SK-N-SH treated with all-trans-retinoic acid at 6 μM for 48 hours (cell line): ENCODE measurements around the gene PDE6A.

ENCODE experiments used
- ATAC-seq: fragments of 200-7000 bp; cut with Tn5 transposase; 3 replicates; pipeline ENCODE4 v1.9.1; 2020; ENCODE audit warnings: mild to moderate bottlenecking, moderate library complexity
- BACH2 ChIP-seq: fragments of 250-450 bp; sonication (Bioruptor Pico); IDR thresholded peaks from 2 replicates; pipeline ENCODE4 v1.9.0; 2021; ENCODE audit warnings: mild to moderate bottlenecking, borderline replicate concordance
- CREB5 ChIP-seq: fragments of 250-450 bp; sonication (Bioruptor Pico); IDR thresholded peaks from 2 replicates; pipeline ENCODE4 v1.5.1; 2020; ENCODE audit warnings: low read depth, mild to moderate bottlenecking, moderate library complexity
- CSDC2 ChIP-seq: fragments of 250-450 bp; sonication (Bioruptor Pico); IDR thresholded peaks from 2 replicates; pipeline ENCODE4 v1.5.0; 2020; ENCODE audit warnings: mild to moderate bottlenecking, moderate library complexity
- CSRNP3 ChIP-seq: fragments of 250-450 bp; sonication (Bioruptor Pico); IDR thresholded peaks from 2 replicates; pipeline ENCODE4 v1.5.1; 2021; ENCODE audit warnings: mild to moderate bottlenecking, moderate library complexity
- ESRRG ChIP-seq: fragments of 250-450 bp; sonication (Bioruptor Pico); IDR thresholded peaks from 2 replicates; pipeline ENCODE4 v1.6.1; 2021; ENCODE audit warnings: mild to moderate bottlenecking
- GLIS3 ChIP-seq: fragments of 250-450 bp; sonication (Bioruptor Pico); IDR thresholded peaks from 2 replicates; pipeline ENCODE4 v1.5.0; 2020; ENCODE audit warnings: mild to moderate bottlenecking, moderate library complexity
- ISL1 ChIP-seq: fragments of 250-450 bp; sonication (Bioruptor Pico); IDR thresholded peaks from 2 replicates; pipeline ENCODE4 v2.1.2; 2022; ENCODE audit warnings: mild to moderate bottlenecking, moderate library complexity
- OSR1 ChIP-seq: fragments of 250-450 bp; sonication (Bioruptor Pico); IDR thresholded peaks from 2 replicates; pipeline ENCODE4 v1.8.0; 2022; ENCODE audit warnings: moderate library complexity, mild to moderate bottlenecking, inconsistent platforms
- POU6F1 ChIP-seq: fragments of 250-450 bp; sonication (Bioruptor Pico); IDR thresholded peaks from 2 replicates; pipeline ENCODE4 v1.8.0; 2021; ENCODE audit warnings: low read depth, mild to moderate bottlenecking, moderate library complexity, borderline replicate concordance
- RARB ChIP-seq: fragments of 250-450 bp; sonication (Bioruptor Pico); IDR thresholded peaks from 2 replicates; pipeline ENCODE4 v1.8.0; 2021; ENCODE audit warnings: mild to moderate bottlenecking, moderate library complexity
- SNAI2 ChIP-seq: fragments of 250-450 bp; sonication (Bioruptor Pico); IDR thresholded peaks from 2 replicates; pipeline ENCODE4 v1.5.0; 2020; ENCODE audit warnings: mild to moderate bottlenecking, moderate library complexity
- TCF4 ChIP-seq: fragments of 250-450 bp; sonication (Bioruptor Pico); IDR thresholded peaks from 2 replicates; pipeline ENCODE4 v1.8.0; 2021; ENCODE audit warnings: mild to moderate bottlenecking, moderate library complexity, borderline replicate concordance
- TOX ChIP-seq: fragments of 250-450 bp; sonication (Bioruptor Pico); IDR thresholded peaks from 2 replicates; pipeline ENCODE4 v1.8.0; 2021; ENCODE audit warnings: mild to moderate bottlenecking, moderate library complexity, borderline replicate concordance
- TSHZ2 ChIP-seq: fragments of 250-450 bp; sonication (Bioruptor Pico); IDR thresholded peaks from 2 replicates; pipeline ENCODE4 v1.5.0; 2020; ENCODE audit warnings: mild to moderate bottlenecking, moderate library complexity
- ZC3H10 ChIP-seq: fragments of 250-450 bp; sonication (Bioruptor Pico); IDR thresholded peaks from 2 replicates; pipeline ENCODE4 v1.5.1; 2021; ENCODE audit warnings: mild to moderate bottlenecking, moderate library complexity
- ZFP3 ChIP-seq: fragments of 250-450 bp; sonication (Bioruptor Pico); IDR thresholded peaks from 2 replicates; pipeline ENCODE4 v1.5.0; 2020; ENCODE audit warnings: mild to moderate bottlenecking, moderate library complexity
- ZFP30 ChIP-seq: fragments of 450-650 bp; formaldehyde crosslinking; IDR thresholded peaks from 2 replicates; pipeline ENCODE4 v1.5.0; 2022; ENCODE audit warnings: mild to moderate bottlenecking, moderate library complexity
- ZNF565 ChIP-seq: fragments of 450-650 bp; formaldehyde crosslinking; conservative IDR thresholded peaks from 2 replicates; pipeline ENCODE4 v1.5.0; 2020; ENCODE audit warnings: low read depth, mild to moderate bottlenecking, moderate library complexity
- ZNF70 ChIP-seq: fragments of 450-650 bp; formaldehyde crosslinking; IDR thresholded peaks from 2 replicates; pipeline ENCODE4 v1.5.0; 2020; ENCODE audit warnings: mild to moderate bottlenecking, moderate library complexity
- ZNF8 ChIP-seq: fragments of 450-650 bp; formaldehyde crosslinking; IDR thresholded peaks from 2 replicates; pipeline ENCODE4 v1.5.0; 2020; ENCODE audit warnings: mild to moderate bottlenecking, moderate library complexity

Gene PDE6A

GRCh38 chr5:149936044-149936699, 8.4 kb downstream of the PDE6A start:
- no peak for TF ChIP-seq CSDC2
- TF ChIP-seq ZFP3 (CRISPR knock-in tag) = no peak
- no peak for TF ChIP-seq SNAI2 (CRISPR knock-in tag)
- no peak for TF ChIP-seq ZFP30 (CRISPR knock-in tag)
- no peak for TF ChIP-seq ISL1 (CRISPR knock-in tag)
- TF ChIP-seq BACH2 (CRISPR knock-in tag) = no peak
- no peak for TF ChIP-seq TOX (CRISPR knock-in tag)
- no peak for TF ChIP-seq RARB
- TF ChIP-seq ZNF565 (CRISPR knock-in tag) = no peak
- no peak for ATAC-seq

- ATAC-seq = no peak
- TF ChIP-seq ZC3H10 (CRISPR knock-in tag) (no peak), CSRNP3 (CRISPR knock-in tag) (no peak), CREB5 (CRISPR knock-in tag) (no peak), ZNF70 (no peak)
Measured at GRCh38 chr5:149935431-149935901, 9.1 kb downstream of the PDE6A start.

- TF ChIP-seq ESRRG (CRISPR knock-in tag) (no peak), ZNF8 (no peak)
- peak; percentile 93 for ATAC-seq
Measured at GRCh38 chr5:149932445-149933350, 11.9 kb downstream of the PDE6A start.

GRCh38 chr5:149931992-149932436, 12.6 kb downstream of the PDE6A start:
- ATAC-seq = peak; percentile 55
- TF ChIP-seq ZC3H10 (CRISPR knock-in tag) (no peak), ZFP3 (CRISPR knock-in tag) (no peak), BACH2 (CRISPR knock-in tag) (no peak), ZNF70 (no peak), ZFP30 (CRISPR knock-in tag) (no peak), GLIS3 (CRISPR knock-in tag) (no peak), CSDC2 (no peak), ESRRG (CRISPR knock-in tag) (no peak), TCF4 (CRISPR knock-in tag) (no peak), ZNF565 (CRISPR knock-in tag) (no peak), CREB5 (CRISPR knock-in tag) (no peak)

- no peak for ATAC-seq
- TF ChIP-seq ESRRG (CRISPR knock-in tag) = no peak
- TF ChIP-seq ZFP30 (CRISPR knock-in tag) = no peak
- no peak for TF ChIP-seq TCF4 (CRISPR knock-in tag)
- no peak for TF ChIP-seq TSHZ2
- TF ChIP-seq POU6F1 (CRISPR knock-in tag) = no peak
- TF ChIP-seq SNAI2 (CRISPR knock-in tag) = no peak
- no peak for TF ChIP-seq OSR1
- no peak for TF ChIP-seq TOX (CRISPR knock-in tag)
- TF ChIP-seq CSDC2 = no peak
- no peak for TF ChIP-seq BACH2 (CRISPR knock-in tag)
Measured at GRCh38 chr5:149930749-149931574, 13.6 kb downstream of the PDE6A start.
